Neural progenitor cell (in vitro differentiated cells): Measurements from ENCODE around the gene TLR8.

Experiments used
- CTCF ChIP-seq: fragments of 200-600 bp; sonication (generic); IDR thresholded peaks from 2 replicates; pipeline ENCODE4 v1.5.1; 2017; ENCODE audit warnings: antibody characterized with exemption, mild to moderate bottlenecking
- EZH2phosphoT487 ChIP-seq: fragments of 200-600 bp; sonication (generic); IDR thresholded peaks from 2 replicates; pipeline ENCODE4 v1.6.1; 2017; ENCODE audit warnings: antibody characterized with exemption

GRCh38 chrX:12954981-12955380 is 48.6 kb downstream of the TLR8 start:
- no peak for TF ChIP-seq EZH2phosphoT487
- TF ChIP-seq CTCF = no peak
